ENCODE measurements around the gene TMEM120B. TPM values are rescaled to one million over a fixed set of nuclear protein-coding genes. Genes with fewer than 3 reads are reported as not detected.

Gene TMEM120B
- total RNA-seq, 1 experiment from 2014 or later, result 14.2 TPM

DNA sequence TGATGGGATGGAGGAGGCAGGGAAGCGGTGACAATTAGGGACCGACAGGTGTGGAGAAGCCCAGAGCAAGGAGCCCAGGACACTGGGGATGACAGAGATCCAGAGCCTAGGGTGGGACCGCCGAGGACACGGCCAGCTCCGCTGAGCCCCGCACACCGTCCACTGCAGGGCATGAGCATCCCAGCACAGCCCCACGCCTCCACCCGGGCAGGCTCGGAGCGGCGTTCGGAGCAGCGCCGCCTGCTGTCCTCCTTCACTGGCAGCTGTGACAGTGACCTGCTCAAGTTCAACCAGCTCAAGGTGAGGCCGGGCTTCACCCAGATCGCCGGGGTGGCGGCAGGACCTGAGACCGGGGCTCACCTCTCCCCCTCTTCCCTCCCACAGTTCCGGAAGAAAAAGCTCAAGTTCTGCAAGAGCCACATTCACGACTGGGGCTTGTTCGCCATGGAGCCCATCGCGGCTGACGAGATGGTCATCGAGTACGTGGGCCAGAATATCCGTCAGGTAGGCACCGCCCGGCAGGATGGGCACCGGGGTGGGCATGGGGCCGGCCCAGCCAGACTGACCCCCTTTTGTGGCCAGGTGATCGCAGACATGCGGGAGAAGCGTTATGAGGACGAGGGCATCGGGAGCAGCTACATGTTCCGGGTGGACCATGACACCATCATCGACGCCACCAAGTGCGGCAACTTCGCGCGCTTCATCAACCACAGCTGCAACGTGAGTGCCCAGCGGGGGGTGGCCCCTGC lies 115.0 kb downstream of the TMEM120B start:
- ChIA-PET CTCF (interaction anchor here (1.2 to 1.9 kb wide), 4 partner anchors 11 to 33 kb away, joined by 4 to 8 read pairs (median 5); partner anchors contain the start of gene RHOF), POLR2A (interaction anchor here (0.6 to 1.7 kb wide), 5 partner anchors 10 to 202 kb away, joined by 3 to 9 read pairs (median 4); no protein-coding TSS in a partner anchor)
- intact Hi-C loops (cut with micrococcal nuclease), result no loop called here
- no peak overlapping the region for H3K27ac Mint-ChIP-seq (ENCODE audit: low read depth, unreplicated experiment)
- DNase-seq (ENCODE audit: unreplicated experiment), result no peak
- TF ChIP-seq, protein P1, sequence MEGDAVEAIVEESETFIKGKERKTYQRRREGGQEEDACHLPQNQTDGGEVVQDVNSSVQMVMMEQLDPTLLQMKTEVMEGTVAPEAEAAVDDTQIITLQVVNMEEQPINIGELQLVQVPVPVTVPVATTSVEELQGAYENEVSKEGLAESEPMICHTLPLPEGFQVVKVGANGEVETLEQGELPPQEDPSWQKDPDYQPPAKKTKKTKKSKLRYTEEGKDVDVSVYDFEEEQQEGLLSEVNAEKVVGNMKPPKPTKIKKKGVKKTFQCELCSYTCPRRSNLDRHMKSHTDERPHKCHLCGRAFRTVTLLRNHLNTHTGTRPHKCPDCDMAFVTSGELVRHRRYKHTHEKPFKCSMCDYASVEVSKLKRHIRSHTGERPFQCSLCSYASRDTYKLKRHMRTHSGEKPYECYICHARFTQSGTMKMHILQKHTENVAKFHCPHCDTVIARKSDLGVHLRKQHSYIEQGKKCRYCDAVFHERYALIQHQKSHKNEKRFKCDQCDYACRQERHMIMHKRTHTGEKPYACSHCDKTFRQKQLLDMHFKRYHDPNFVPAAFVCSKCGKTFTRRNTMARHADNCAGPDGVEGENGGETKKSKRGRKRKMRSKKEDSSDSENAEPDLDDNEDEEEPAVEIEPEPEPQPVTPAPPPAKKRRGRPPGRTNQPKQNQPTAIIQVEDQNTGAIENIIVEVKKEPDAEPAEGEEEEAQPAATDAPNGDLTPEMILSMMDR (IDR thresholded peaks at IDR 0.05; ENCODE audit: unreplicated experiment), result no peak
- no peaks in the 10 kb centered on the region for H3K9me3 Mint-ChIP-seq (ENCODE audit: unreplicated experiment)
- no peaks in the 10 kb centered on the region for H3K4me1 Mint-ChIP-seq (ENCODE audit: insufficient read depth, unreplicated experiment)
- no peak overlapping the region for H3K4me3 Mint-ChIP-seq (ENCODE audit: unreplicated experiment)
- H3K27me3 Mint-ChIP-seq (ENCODE audit: insufficient read depth, unreplicated experiment), result no peaks in the 10 kb centered on the region
- H3K36me3 Mint-ChIP-seq (ENCODE audit: insufficient read depth, unreplicated experiment), result peaks cover 77% of the 10 kb centered on the region
- no TSS peak for BruUV-seq (replicated peaks)

DNA sequence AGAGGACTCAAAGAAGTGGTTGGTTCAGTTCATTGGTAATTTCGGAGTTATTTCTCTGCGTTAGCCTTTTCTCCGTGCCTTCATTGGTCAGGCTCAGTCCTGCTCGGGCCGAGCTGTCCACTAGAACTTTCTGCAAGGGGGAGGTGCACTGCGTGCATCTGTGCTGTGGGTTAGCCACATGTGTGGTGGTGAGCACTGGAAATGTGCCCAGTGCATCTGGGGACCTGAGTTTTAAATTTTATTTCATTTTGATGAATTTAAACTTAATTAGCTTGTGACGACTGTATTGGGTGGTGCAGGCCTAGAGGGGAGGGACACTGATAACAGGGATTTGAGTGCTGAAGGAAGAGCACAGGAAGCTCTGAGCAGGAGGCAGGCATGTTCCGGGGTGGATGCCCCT lies 115.8 kb downstream of the TMEM120B start:
- H3K27me3 Mint-ChIP-seq (ENCODE audit: insufficient read depth, unreplicated experiment), result no peaks in the 10 kb centered on the region
- no peaks in the 10 kb centered on the region for H3K9me3 Mint-ChIP-seq (ENCODE audit: unreplicated experiment)
- TF ChIP-seq, protein P1 (IDR thresholded peaks at IDR 0.05; ENCODE audit: unreplicated experiment), result no peak
- no peak for DNase-seq (ENCODE audit: unreplicated experiment)
- no peak overlapping the region for H3K27ac Mint-ChIP-seq (ENCODE audit: low read depth, unreplicated experiment)
- no peaks in the 10 kb centered on the region for H3K4me1 Mint-ChIP-seq (ENCODE audit: insufficient read depth, unreplicated experiment)
- POLR2A ChIA-PET, result interaction anchor here (0.7 to 1.7 kb wide), 4 partner anchors 9 to 201 kb away, joined by 3 to 9 read pairs (median 4); no protein-coding TSS in a partner anchor
- intact Hi-C loops (cut with micrococcal nuclease), result no loop called here
- no TSS peak for BruUV-seq (replicated peaks)
- H3K4me3 Mint-ChIP-seq (ENCODE audit: unreplicated experiment), result no peak overlapping the region
- H3K36me3 Mint-ChIP-seq (ENCODE audit: insufficient read depth, unreplicated experiment), result peaks cover 74% of the 10 kb centered on the region
- CTCF ChIA-PET, result interaction anchor here (0.6 to 1.9 kb wide), 5 partner anchors 10 to 348 kb away, joined by 3 to 8 read pairs (median 5); partner anchors contain the start of gene RHOF

DNA sequence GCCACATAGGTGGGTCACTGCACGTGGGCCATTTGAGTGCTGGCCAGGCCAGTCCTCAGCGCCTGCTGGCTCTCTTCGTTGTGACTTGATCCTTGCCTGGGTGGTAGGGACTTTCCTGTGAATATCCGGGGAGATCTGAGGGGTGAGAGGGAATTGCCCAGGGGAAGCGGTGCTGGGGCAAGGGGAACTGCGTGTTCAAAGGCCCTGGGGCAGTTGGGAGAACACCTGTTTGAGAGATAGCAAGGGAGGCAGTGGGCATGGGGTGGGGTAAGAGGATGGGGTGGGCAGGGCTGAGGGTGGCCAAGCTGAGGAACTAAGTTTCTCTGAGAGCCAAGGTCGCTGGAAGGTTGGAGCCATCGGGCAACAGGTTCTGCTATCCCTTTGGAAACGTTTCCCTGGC lies 116.3 kb downstream of the TMEM120B start:
- Mint-ChIP-seq H3K4me3 (ENCODE audit: unreplicated experiment) (no peak overlapping the region), H3K27ac (ENCODE audit: low read depth, unreplicated experiment) (no peak overlapping the region), H3K4me1 (ENCODE audit: insufficient read depth, unreplicated experiment) (no peaks in the 10 kb centered on the region), H3K9me3 (ENCODE audit: unreplicated experiment) (no peaks in the 10 kb centered on the region), H3K27me3 (ENCODE audit: insufficient read depth, unreplicated experiment) (no peaks in the 10 kb centered on the region), H3K36me3 (ENCODE audit: insufficient read depth, unreplicated experiment) (peaks cover 69% of the 10 kb centered on the region)
- no peak for DNase-seq (ENCODE audit: unreplicated experiment)
- intact Hi-C loops (cut with micrococcal nuclease), result no loop called here
- CTCF ChIA-PET, result interaction anchor here (1.2 to 1.5 kb wide), 2 partner anchors 9 to 33 kb away, joined by 4 to 5 read pairs; no protein-coding TSS in a partner anchor
- no TSS peak for BruUV-seq (replicated peaks)
- TF ChIP-seq, protein P1 (IDR thresholded peaks at IDR 0.05; ENCODE audit: unreplicated experiment), result no peak
- POLR2A ChIA-PET, result interaction anchor here (1.2 to 1.7 kb wide), 3 partner anchors 9 to 15 kb away, joined by 3 to 9 read pairs (median 5); no protein-coding TSS in a partner anchor

DNA sequence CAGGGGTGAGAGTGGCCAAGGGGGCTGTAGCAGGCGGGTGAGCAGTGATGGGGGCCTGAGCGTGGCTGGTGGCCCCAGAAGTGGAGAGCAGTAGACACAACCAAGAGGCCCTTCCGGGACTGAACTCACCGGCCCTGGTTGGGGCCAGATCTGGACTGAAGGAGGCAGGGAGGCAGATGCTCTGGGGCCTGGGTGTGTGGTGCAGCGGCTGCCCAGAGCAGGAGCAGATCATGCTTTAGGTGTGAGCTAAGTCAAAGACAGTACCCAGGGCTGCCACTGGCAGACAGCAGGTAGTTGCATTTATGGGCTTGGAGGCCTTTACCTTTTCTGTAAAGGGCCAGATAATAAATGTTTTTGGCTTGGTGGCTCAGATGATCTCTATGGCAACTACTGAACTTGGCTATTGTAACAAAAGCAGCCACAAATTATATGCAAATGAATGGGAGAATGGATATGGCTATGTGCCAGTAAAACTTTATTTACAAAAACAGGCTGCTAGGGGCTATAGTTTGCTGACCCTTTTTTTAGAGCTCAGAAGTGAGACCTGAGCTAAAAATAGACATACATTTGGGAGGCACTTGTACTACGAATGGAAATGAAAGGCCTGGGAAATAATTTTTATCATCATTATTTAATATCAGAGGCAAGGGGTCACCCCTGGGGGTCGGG lies 116.8 kb downstream of the TMEM120B start:
- ChIA-PET POLR2A (interaction anchor here (1.2 kb wide), 1 partner anchor 16 kb away, joined by 3 read pairs; no protein-coding TSS in a partner anchor), CTCF (no interaction called here)
- intact Hi-C loops (cut with micrococcal nuclease), result no loop called here

More for the DNA sequence above, 116.8 kb downstream of the TMEM120B start:
- Mint-ChIP-seq H3K27ac (ENCODE audit: low read depth, unreplicated experiment) (no peak overlapping the region), H3K9me3 (ENCODE audit: unreplicated experiment) (no peaks in the 10 kb centered on the region), H3K27me3 (ENCODE audit: insufficient read depth, unreplicated experiment) (no peaks in the 10 kb centered on the region), H3K36me3 (ENCODE audit: insufficient read depth, unreplicated experiment) (peaks cover 63% of the 10 kb centered on the region), H3K4me1 (ENCODE audit: insufficient read depth, unreplicated experiment) (no peaks in the 10 kb centered on the region), H3K4me3 (ENCODE audit: unreplicated experiment) (no peak overlapping the region)
- DNase-seq (ENCODE audit: unreplicated experiment), result no peak
- no TSS peak for BruUV-seq (replicated peaks)
- TF ChIP-seq, protein P1 (IDR thresholded peaks at IDR 0.05; ENCODE audit: unreplicated experiment), result no peak
